Muscle of back (tissue), 13 donors: ENCODE data around the gene PRR20B. TPM values are rescaled to one million over a fixed set of nuclear protein-coding genes. Genes with fewer than 3 reads are reported as not detected.
"Not testable (repeated sequence)": the region's sequence is repeated elsewhere in the genome, so short reads cannot be mapped to it uniquely, and the experiment has no call there.

Source experiments
- DNase-seq, 3 donors: peaks; one replicate each; pipeline versions ENCODE4 v3.0.0 to v3.0.0-alpha.2; 2013
- long read RNA-seq, 9 donors: transcript quantifications; one replicate each; lab custom pipeline, GENCODE V29; 2026
- polyA plus RNA-seq, 10 donors: library from polyadenylated mRNA; unstranded; fragments of 120-200 nt; gene quantifications; one replicate each; pipeline ENCODE4 v1.2.1, GENCODE V29; 2013; ENCODE audit not compliant: insufficient read length in 10 of 10

Gene PRR20B
- polyA plus RNA-seq = not detected
- long read RNA-seq, donor 1 = 0 reads
- long read RNA-seq, donor 2 = 0 reads
- long read RNA-seq, donor 3 = 0 reads
- long read RNA-seq, donor 4 = 0 reads
- long read RNA-seq, donor 5 = 0 reads
- long read RNA-seq, donor 6 = 0 reads
- long read RNA-seq, donor 7 = 0 reads
- long read RNA-seq, donor 8 = 0 reads
- long read RNA-seq, donor 9 = 0 reads

DNA sequence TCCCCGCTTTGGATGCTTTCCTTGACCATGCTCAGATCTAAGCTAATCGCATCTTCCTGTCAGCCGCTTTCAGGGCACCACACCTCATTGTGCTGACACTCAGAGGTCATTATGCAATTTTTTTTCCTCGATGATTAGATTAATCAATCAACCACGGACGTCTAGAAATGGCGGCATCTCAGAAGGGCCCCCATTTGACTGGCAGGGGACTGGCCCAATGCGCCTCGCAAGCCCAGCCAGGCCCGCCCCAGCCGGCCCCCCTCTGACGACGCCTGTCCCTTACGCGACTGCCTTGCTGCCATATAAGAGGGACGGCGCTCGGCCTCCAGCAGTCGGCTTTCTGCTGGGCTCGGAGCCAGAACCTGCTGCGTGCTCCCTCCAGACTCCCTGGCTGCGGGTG is at the start of gene PRR20B:
PRR20B (plus strand) TSS at position 301 of the 400 bp plus-strand sequence. CDS start 387 bp downstream, outside the sequence.
- DNase-seq = not testable (repeated sequence)

DNA sequence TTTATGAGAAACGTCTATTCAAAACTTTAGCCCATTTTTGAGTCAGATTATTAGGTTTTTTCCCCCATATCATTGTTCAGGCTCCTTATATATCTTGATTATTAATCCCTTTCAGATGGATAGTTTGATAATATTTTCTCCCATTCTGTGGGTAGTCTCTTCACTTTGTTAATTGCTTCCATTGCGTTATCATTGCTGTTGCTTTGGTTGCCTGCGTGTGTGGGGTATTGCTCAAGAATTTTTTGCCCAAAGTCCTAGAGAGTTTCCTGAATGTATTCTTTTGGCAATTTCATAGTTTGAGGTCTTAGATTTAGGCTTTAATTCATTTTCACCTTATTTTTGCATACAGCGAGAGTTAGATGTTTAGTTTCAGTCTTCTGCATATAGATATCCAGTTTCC is 32.3 kb upstream of the PRR20B start:
- DNase-seq = no peak

DNA sequence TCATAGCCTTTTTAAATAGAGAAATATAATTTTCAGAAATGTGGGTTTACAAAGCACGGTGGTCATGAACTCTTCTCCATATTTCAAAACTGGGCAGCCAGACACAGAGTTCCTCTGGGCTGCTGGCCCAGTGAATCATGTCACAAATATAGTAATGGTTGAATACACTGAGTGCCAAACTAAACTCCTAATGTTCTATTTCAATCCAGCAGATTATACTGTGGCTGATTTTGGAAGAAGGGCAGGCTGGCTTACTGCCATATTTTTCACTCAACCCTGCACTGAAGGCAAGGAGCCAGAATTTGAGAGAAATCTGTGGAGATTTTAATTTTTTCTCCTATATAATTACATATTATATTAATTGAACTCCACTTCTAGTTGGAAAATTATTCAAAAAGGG is 23.6 kb upstream of the PRR20B start:
- DNase-seq = peak; percentile 73 to 90 (median 83)

DNA sequence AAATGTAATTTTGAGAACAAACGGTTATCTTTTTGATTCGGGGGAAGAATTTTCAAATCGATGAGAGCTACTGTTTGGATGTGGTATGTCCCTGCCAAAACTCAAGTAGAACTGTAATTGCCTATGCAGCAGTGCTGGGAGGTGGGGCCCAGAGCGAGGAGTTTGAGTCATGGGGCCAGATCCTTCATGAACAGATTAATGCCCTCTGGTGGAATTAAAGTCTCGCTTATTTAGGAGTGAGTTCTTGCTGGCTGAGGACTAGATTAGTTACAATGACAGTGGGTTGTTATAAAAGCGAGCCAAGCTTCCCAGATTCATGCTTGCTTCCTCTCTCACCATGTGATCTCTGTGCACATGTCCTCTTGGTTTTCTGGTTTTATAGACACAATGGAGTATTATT is 18.4 kb upstream of the PRR20B start:
- no peak for DNase-seq

DNA sequence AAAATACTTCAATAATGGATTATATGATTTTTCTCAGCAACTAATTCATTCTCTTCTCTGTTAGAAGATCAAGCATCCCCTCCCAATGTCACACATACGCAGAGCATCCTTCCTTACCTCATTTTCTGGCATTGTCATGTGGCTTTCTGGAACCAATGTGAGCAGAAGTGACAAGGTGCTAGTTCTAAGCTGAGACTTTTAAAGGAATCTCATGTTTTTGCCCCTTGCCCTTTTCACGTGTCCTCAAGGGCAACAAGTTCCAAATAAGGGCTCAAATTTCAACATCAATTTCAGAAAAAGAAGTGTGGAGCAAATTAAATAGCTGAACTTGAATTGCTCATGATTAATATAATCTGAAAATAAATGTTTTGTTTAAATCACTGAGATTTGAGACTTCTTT is 11.2 kb upstream of the PRR20B start:
- DNase-seq = no peak

DNA sequence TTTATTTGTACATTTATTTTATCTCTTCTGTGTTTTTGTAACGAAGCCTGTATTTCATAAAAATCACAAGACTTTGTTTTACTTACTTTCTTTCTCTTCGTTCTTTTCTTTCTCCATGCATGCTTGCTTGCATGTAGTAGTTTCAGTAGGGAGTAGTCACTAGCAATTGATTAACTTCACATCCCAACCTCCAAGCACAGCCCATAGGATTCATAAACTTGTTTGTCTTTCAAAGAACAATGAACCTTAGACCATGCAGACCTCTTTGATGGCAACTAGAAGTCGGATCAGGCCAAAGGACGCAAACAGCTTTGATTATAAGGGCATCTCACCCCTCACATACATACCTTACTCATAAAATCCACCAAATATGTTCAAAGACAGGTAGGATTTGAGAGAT is 9.7 kb upstream of the PRR20B start:
- DNase-seq = no peak

DNA sequence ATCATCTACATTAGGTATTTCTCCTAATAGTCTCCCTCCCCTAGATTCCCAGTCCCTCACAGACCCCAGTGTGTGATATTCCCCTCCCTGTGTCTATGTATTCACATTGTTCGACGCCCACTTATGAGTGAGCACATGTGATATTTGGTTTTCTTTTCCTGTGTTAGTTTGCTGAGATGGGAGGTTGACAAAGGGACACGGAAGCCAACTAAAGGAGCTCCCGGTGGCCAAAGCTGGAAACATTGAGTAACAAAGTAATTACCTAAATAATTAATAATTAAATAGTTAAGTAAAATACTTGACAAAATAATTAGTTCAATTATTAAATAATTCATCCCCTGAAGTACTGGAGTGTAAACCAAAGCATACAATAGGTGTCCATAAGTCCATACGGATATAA is 8.3 kb upstream of the PRR20B start:
- DNase-seq = no peak

DNA sequence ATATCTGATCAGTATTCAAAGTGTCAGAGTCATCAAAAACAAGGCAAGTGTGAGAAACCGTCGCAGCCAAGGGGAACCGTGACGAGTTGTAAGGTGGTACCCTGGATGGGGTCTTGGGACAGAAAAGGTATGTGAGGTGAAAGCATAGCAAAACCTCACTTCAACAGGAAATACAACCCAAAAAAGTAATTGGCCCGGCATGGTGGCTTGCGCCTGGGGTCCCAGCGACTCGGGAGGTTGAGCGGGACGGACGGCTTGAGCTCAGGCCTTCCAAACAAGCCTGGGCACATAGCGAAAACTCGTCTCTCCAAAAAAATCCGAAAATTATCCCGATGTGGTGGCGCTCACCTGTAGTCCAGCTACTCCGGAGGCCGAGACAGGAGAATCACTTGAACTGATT is 7.5 kb upstream of the PRR20B start:
- DNase-seq = not testable (repeated sequence)

DNA sequence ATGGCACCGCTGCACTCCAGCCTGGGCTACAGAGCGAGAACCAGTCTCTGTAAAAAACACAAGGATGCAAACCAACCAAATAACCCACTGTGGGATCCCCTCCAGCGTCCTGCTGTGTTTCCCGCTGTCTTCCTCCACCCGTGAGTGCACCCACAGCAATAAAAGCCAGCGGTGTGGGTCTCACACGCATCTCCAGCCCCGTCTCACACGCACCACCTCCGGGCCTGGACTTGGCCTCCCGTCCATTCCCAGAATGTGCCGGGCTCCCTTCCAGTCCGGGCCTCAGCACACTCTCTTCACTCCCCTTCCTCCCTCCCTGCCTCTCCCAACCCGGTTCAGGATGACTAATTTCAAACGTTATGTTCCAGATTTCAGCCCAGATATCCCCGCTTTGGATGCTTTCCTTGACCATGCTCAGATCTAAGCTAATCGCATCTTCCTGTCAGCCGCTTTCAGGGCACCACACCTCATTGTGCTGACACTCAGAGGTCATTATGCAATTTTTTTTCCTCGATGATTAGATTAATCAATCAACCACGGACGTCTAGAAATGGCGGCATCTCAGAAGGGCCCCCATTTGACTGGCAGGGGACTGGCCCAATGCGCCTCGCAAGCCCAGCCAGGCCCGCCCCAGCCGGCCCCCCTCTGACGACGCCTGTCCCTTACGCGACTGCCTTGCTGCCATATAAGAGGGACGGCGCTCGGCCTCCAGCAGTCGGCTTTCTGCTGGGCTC is 6.9 kb upstream of the PRR20B start, which contains the start of gene PRR20A:
PRR20A (plus strand) TSS at position 684 of the 734 bp plus-strand sequence. CDS start 387 bp downstream, outside the sequence.
- not testable (repeated sequence) for DNase-seq

DNA sequence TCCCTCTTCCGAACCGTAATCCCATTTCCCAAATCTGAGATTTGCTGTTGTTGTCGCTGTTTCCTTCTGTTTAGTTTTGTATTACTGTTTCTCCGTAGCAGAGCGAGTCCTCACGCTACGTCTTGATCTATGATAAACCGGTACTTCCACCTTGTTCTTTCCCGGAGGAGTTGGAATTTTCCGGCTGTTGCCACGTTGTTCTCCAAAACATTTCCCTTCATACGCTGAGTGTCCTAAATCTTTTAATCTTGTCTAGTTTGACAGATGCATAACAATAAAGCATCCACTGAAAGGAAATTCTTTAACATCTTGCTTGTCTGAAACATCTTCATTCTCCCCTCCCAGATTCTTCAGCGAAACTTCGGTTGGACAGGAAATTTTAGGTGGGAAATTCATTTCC is 818 bp downstream of the PRR20B start:
- not testable (repeated sequence) for DNase-seq

DNA sequence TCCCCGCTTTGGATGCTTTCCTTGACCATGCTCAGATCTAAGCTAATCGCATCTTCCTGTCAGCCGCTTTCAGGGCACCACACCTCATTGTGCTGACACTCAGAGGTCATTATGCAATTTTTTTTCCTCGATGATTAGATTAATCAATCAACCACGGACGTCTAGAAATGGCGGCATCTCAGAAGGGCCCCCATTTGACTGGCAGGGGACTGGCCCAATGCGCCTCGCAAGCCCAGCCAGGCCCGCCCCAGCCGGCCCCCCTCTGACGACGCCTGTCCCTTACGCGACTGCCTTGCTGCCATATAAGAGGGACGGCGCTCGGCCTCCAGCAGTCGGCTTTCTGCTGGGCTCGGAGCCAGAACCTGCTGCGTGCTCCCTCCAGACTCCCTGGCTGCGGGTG is 6.5 kb downstream of the PRR20B start, which contains the start of gene PRR20C:
PRR20C (plus strand) TSS at position 301 of the 400 bp plus-strand sequence. CDS start 387 bp downstream, outside the sequence.
- DNase-seq = not testable (repeated sequence)

DNA sequence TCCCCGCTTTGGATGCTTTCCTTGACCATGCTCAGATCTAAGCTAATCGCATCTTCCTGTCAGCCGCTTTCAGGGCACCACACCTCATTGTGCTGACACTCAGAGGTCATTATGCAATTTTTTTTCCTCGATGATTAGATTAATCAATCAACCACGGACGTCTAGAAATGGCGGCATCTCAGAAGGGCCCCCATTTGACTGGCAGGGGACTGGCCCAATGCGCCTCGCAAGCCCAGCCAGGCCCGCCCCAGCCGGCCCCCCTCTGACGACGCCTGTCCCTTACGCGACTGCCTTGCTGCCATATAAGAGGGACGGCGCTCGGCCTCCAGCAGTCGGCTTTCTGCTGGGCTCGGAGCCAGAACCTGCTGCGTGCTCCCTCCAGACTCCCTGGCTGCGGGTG is 13.0 kb downstream of the PRR20B start, which contains the start of gene PRR20D:
PRR20D (plus strand) TSS at position 301 of the 400 bp plus-strand sequence. CDS start 387 bp downstream, outside the sequence.
- DNase-seq = not testable (repeated sequence)

DNA sequence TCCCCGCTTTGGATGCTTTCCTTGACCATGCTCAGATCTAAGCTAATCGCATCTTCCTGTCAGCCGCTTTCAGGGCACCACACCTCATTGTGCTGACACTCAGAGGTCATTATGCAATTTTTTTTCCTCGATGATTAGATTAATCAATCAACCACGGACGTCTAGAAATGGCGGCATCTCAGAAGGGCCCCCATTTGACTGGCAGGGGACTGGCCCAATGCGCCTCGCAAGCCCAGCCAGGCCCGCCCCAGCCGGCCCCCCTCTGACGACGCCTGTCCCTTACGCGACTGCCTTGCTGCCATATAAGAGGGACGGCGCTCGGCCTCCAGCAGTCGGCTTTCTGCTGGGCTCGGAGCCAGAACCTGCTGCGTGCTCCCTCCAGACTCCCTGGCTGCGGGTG is 19.6 kb downstream of the PRR20B start, which contains the start of gene PRR20E:
PRR20E (plus strand) TSS at position 301 of the 400 bp plus-strand sequence. CDS start 387 bp downstream, outside the sequence.
- DNase-seq = not testable (repeated sequence)

DNA sequence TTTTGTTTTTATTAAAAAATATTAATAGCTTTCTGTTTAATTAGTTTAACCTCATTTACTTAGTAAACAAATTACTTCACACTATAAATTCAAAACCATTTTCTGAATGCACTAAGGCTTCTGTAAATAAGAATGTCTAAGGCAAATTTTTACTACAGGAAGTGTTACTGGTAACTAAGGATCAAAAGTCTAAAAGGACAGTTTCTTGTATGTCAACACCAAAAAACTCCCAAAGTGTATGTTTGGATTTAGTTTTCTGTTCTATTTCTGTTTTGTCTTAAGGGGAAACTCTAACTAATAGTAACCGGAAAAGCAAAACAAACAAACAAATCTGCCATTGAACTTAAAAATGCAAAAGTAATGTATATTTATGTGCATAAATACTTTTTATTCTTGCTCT is 44.4 kb downstream of the PRR20B start:
- no peak for DNase-seq

Other genes with a start within 250 kb of the PRR20B start
- not detected for gene PRR20A, start 6.6 kb upstream of the PRR20B start, polyA plus RNA-seq
- gene PRR20C, start 6.6 kb downstream of the PRR20B start, polyA plus RNA-seq = not detected
- not detected for gene PRR20D, start 13.1 kb downstream of the PRR20B start, polyA plus RNA-seq
- not detected for gene PRR20E, start 19.7 kb downstream of the PRR20B start, polyA plus RNA-seq